Stimulated activated CD4-positive, alpha-beta T cell treated with anti-CD3 and anti-CD28 coated beads, Interleukin-1b, Interleukin-23, amount 100 ng/mL, for 48 hours (primary cell): ENCODE results near the gene RPUSD1.

Source experiments
- DNase-seq: peaks from one replicate; pipeline ENCODE4 v3.0.0-alpha.2; 2020

RPUSD1 gene

GRCh38 chr16:797686-798085, 9.5 kb upstream of the RPUSD1 start:
- no peak for DNase-seq

- peak; percentile 44 for DNase-seq
Measured at GRCh38 chr16:797120-797420, 8.9 kb upstream of the RPUSD1 start.

GRCh38 chr16:796296-797119, 8.3 kb upstream of the RPUSD1 start:
- DNase-seq, result no peak

- no peak for DNase-seq
Measured at GRCh38 chr16:795580-796229, 7.5 kb upstream of the RPUSD1 start.

- DNase-seq, result no peak
Measured at GRCh38 chr16:794853-795466, 6.8 kb upstream of the RPUSD1 start.

GRCh38 chr16:794091-794822, 6.1 kb upstream of the RPUSD1 start:
- no peak for DNase-seq

GRCh38 chr16:793414-793813, 5.2 kb upstream of the RPUSD1 start:
- DNase-seq, result no peak

- DNase-seq, result no peak
Measured at GRCh38 chr16:792221-792995, 4.2 kb upstream of the RPUSD1 start.

GRCh38 chr16:791131-791530, 3.0 kb upstream of the RPUSD1 start:
- DNase-seq, result no peak

GRCh38 chr16:790086-790485, 1.9 kb upstream of the RPUSD1 start:
- no peak for DNase-seq

- DNase-seq, result no peak
Measured at GRCh38 chr16:789191-789850, 1.1 kb upstream of the RPUSD1 start.

- peak; percentile 93 for DNase-seq
Measured at GRCh38 chr16:788399-789126, 382 bp upstream of the RPUSD1 start, which contains the start of gene CHTF18. Gene CHTF18 (plus strand): TSS chr16:788620. CDS start chr16:788685, 65 bp downstream.

GRCh38 chr16:787321-787966, 737 bp downstream of the RPUSD1 start:
- no peak for DNase-seq

GRCh38 chr16:785563-786535, 2.3 kb downstream of the RPUSD1 start:
- DNase-seq, result peak; percentile 76

- DNase-seq, result no peak
Measured at GRCh38 chr16:784431-784830, 3.8 kb downstream of the RPUSD1 start.

GRCh38 chr16:783404-784161, 4.6 kb downstream of the RPUSD1 start:
- no peak for DNase-seq

GRCh38 chr16:782766-783403, 5.3 kb downstream of the RPUSD1 start:
- DNase-seq, result no peak

- DNase-seq, result no peak
Measured at GRCh38 chr16:782258-782657, 5.9 kb downstream of the RPUSD1 start.
